Endometrial microvascular endothelial cells (primary cell): ENCODE measurements around the gene LRRC8A. TPM values are rescaled to one million over a fixed set of nuclear protein-coding genes. Genes with fewer than 3 reads are reported as not detected.
"Not testable (repeated sequence)": the region's sequence is repeated elsewhere in the genome, so short reads cannot be mapped to it uniquely, and the experiment has no call there.

Source experiments
- in situ Hi-C: cut with HindIII; loops from 2 replicates; pipeline ENCODE4 v1.10.0; 2017; ENCODE audit warnings: low sequenced_read_pairs, low pct_unique_long_range_greater_than_20kb; ENCODE audit errors: inconsistent ontology term
- total RNA-seq: library from RNA; depleted of rRNA; stranded (reverse); fragments of >200 nt; gene quantifications from one replicate; pipeline ENCODE4 v1.2.3, GENCODE V29; 2015; ENCODE audit errors: inconsistent ontology term

LRRC8A gene
- total RNA-seq, 1 donor from 2014 or later = 91.1 TPM

DNA sequence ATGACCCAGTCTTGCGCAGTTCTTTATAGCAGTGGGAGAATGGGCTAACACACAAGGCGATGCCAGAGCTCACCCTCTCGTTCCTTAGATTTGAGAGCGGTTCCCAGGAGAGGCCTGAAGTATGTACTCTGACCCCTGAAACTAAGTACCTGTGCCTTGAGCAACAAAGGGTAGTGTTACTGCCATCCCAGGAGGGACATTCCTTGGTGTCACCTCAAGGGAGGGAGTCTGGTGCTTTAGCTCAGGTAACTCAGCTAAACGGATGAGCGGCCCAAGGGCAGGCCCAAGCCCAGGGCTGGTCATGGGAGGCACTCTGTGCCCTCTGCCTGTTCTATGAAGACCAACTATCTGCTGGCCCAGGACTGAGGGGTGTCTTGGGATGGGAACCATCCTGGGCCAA is 20.4 kb upstream of the LRRC8A start:
- in situ Hi-C loops = no loop called here

- in situ Hi-C loops = no loop called here
These were observed 19.5 kb upstream of the LRRC8A start for GRCh38 chr9:128862401-128862851.

DNA sequence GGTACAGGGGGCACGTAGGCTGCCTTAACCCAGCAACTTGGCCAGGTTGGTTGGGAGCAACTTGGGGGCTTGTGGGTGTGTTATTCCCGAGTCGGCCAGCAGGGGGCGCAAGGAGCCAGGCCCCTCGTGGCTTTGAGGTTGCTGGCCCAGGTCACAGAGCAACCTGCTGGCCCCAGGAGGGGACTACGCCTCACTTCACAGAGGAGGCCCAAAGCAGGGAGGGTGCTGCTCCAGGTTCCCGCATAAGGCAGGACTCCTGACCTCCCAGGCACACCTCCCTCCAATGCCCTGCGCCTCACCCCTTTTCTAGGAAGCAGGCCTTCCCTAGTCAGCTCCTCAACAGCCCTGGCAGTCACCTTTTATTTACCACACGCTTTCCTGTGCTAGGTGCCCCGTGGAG is 18.3 kb upstream of the LRRC8A start:
- in situ Hi-C loops = no loop called here

DNA sequence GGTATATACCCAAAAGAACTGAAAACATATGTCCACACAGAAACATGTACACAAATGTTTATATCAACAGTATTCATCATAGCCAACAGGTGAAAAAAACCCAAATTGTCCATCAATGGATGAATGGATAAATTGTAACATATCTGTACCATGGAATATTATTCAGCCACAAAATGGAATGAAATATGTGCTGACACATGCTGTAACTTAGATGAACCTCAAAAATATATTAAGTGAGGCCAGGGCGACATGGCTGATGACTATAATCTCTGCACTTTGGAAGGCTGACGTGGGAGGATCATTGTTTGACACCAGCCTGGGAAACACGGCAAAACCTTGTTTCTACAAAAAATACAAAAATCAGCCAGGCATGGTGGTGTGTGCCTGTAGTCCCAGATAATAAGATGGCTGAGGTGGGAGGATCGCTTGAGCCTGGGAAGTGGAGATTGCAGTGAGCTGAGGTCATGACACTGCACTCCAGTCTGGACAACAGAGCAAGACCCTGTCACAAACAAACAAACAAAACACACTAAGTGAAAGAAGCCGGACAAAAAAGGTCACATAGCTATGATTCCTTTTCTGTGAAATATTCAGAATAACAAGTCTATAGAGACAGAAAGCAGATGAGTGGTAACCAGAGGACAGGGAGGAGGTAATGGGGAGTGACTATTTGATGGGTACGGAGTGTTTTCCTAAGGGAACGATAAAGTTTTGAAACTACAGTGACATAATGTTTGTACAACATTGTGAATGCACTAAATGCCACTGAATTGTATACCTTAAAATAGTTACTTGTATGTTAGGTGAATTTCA is 11.6 kb upstream of the LRRC8A start:
- in situ Hi-C loops = no loop called here

GRCh38 chr9:128870941-128871265 is 11.0 kb upstream of the LRRC8A start:
- in situ Hi-C loops = not testable (repeated sequence)

GRCh38 chr9:128877852-128878251 is 4.1 kb upstream of the LRRC8A start:
- in situ Hi-C loops = no loop called here

DNA sequence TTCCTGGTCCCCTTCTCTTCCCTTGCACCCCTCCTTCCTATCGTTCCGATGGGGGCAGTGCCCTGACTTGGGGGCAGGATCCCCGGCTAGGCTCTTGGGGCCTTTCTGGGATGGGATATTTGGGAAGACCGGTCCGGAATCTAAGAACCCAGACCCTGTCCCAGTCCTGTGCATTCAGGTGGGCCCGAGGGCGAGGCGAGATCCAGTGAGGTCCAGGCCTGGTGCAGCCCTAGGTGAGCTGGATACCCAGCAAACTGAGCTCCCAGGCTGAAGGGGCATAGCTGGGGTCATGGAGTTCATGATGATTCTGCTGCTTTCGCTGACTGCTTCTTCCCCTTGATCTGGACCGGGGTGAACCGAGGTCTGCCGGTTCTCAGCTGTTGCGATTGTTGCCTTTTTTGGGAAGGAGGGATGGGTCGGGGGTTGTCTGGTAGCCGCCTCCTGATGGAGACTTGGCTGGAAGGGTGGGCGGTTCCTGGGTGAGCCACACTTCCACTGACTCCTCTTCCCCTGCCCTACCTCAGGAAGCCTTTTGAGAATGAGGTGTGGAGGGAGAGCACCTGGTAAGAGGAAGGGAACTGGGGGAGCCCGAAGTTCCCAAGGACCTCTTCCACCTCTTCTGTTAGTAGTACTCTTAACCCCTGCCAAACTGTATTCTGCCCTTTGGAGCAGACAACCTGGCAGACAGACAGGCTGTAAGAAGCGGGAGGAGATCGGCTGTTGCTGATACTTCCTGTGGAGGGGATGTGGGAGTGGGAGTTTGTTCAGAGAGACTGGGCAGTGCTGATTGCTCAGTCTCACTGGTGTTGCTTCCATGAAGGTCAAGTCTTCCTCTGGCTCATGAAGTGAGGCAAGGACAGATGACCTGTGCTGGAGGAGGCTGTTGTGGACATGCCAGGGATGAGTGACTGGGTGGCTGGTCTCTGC is 1.0 kb downstream of the LRRC8A start:
- in situ Hi-C loops = no loop called here

DNA sequence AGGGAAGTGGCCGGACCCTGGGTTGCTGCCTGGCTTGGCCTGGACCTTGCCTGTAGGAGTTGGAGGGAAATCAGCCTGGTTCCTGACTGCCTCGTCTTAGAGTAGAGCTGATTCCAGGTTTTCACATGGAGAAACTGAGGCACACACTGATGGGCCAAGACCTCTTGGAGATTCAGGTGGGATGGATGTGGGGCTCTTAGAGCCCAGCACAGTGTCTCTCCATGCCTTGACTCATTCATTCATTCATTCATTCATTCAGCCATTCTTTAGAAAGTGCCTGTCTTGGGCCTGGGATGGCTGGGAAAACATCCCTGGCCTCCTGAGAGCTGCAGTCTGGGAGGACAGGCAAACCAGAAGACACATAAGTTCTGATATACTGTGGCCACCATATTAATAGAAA is 2.2 kb downstream of the LRRC8A start:
- in situ Hi-C loops = no loop called here

- in situ Hi-C loops = no loop called here
These were observed 3.4 kb downstream of the LRRC8A start for GRCh38 chr9:128885376-128885775.

DNA sequence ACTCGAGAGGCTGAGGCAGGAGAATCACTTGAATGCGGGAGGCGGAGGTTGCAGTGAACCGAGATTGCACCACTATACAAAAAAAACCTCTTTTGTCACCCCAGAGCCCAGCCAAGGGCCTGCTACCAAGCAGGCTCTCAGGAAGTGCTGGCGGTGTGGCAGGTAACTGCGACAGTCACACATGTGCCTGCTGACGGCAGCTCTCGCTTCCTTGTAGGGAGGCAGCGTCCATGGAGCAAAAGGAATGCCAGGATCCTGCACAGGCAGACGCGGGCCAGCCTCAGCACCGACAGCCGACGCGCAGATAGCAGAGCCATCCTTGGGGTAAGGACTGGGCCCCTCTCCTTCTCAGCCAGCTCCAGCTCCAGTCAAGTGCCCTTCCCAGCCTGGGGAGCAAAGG is 3.9 kb downstream of the LRRC8A start:
- in situ Hi-C loops = no loop called here

DNA sequence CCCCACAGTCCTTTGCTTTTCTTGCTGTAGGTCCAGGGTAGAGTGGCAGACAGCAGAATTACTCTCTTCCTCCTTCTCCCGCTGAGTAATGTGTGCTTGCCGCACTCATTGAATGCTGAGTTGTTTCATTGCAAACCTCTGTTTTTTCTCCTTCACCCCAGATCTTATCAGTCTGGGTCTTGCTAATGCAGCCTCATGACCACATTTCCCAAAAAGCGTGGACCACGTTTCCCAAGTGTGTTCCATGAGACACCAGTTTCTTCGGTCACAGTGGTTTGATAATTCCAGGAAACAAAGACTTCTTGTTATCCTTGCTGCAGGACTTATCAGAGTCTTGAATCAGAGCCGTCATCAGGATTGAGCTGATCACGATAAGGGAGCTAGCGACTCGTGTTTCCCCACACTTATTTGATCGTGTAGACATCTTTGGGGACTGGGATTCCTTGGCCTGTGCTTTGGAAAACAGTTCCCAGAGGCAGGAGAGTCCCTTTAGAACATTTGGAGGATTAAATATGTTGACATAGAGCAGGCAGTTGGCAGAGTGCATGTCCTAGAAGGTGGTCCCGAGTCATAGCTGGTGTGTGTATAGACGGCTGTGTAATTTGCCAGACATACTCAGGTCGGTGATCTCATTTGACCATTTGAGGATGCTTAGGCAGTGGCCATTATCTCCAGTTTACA is 4.4 kb downstream of the LRRC8A start:
- in situ Hi-C loops = no loop called here

- in situ Hi-C loops = no loop called here
These were observed 5.1 kb downstream of the LRRC8A start for GRCh38 chr9:128887049-128887448.

DNA sequence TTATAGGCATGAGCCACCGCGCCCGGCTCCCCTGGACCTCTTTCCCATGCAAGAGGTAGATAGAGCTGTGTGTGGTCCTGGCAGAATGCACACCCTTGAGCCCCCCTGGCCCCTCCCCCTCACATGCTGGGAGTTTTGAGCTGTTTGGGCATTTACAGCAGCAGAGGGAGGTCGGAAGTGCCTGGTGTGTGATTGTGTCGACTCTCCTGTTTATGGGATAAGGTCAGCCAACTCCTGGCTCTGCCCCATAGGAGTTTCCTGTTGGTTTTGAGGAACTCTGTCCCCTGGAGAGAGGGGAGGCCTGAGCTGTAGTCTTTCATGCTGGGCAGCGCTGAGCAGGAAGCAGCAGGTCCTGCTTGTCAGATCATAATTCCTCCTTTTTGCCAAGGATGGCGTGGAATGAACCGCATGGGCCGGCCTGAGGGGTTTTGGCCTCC is 6.0 kb downstream of the LRRC8A start:
- in situ Hi-C loops = no loop called here

DNA sequence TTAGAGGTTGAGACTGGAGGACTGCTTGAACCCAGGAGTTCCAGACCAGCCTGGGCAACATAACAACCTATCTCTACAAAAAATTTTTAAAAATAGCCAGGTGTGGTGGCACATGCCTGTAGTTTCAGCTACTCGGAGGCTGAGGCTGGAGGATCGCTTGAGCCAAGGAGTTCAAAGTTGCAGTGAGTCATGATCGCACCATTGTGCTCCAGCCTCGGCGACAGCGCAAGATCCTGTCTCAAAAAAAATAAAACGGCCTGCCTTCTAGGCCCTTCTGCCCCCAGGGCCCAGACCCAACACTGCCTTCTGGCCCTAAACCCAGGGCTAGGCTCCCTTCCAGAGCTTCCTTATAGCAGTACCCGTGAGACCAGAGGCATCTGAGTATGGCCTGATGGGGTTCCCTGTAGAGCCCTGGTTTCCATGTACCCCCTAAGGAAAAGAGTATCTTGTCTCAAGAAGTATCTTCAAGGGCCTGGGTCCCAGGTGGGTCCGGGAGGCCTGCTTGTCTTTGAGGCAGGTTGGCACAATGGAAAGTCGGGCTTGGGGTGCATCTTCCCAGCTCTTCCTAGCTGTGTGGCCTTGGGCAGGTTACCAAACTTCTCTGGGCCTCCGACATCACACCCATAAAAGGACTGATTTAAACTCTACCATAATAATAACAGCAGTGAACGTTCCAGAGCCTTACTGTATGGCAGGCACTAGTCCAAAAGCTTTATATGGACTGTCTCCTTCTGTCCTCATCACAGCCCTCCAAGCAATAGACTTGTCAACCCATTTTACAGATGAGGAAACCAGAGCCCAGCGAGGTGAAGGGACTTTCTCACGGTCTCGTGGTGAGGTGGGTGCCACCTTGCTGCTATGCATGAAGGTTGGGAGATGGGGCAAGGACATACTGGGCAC is 9.6 kb downstream of the LRRC8A start:
- in situ Hi-C loops = no loop called here

DNA sequence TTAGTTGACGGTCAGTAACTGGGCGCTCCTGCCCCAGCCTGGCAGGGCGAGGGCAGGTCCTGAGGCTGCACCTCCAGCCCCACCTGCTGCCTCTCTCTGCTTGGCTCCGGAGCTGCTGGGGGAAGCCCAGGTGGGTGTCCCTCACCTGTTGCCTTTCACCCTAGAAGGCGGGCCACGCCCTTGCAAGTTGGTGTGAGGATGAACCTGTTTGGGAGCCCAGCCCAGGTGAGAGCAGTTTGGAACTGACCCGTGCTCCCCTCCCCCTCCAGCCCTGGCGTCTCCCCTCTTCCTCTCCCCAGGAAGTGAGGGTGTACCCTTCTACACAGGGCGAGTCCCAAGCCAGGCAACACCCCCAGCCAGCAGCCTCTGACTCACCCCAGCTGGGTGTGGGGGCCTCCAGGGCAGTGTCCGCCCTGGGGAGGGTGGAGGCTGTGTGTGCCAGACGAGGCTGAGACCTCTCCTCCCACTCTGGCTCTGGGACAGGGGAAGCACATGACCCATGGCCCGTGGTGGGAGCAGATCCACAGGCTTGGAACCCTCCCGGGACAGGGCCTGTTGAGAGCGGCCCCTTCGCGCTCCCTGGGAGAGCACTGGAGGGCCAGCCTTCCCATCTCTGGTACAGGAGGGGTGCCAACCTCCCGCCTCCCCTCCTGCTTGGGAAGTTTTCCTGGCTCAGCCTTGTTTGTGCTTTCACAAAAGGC is 10.4 kb downstream of the LRRC8A start:
- in situ Hi-C loops = no loop called here

DNA sequence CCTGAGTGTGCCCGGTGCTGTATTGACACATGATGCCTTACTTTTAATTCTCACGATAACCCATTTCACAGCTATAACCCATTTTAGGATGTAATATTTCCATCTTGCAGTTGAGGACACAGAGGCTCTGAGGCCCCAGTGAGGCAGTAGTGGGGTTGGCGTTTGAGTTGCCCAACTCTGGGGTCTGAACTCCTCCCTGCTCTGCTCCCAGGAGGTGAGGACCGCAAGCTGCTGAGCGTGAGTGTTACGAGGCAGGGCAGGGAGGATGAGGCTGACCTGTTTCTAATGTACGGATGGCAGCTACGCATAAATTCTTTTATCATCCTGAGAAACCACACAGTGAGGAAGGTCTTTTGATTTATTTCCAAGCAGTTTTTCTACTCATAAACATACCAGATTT is 11.4 kb downstream of the LRRC8A start:
- in situ Hi-C loops = no loop called here

GRCh38 chr9:128894764-128895163 is 12.8 kb downstream of the LRRC8A start:
- in situ Hi-C loops = no loop called here

DNA sequence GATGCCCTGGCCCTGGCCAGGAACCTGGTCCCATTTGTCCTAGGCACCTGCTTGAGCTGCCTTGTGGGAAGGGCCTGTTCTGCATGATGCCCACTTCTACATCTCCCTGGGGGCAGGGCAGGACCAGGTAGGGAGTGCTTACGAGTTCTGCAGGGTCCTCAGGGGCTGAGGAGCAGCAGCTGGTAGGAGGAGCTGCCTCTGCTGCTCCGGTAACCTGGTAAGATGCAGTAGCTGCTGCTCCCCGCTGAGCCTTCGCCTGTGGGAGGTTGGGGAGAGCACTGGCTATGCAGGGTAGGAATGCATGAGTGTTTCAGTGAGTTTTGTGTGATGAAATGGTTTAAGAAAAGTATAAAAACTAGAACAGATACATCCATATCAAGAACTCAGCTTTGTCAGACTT is 13.6 kb downstream of the LRRC8A start:
- in situ Hi-C loops = no loop called here
